ENCODE results near the gene TBX18.

TBX18 gene

DNA sequence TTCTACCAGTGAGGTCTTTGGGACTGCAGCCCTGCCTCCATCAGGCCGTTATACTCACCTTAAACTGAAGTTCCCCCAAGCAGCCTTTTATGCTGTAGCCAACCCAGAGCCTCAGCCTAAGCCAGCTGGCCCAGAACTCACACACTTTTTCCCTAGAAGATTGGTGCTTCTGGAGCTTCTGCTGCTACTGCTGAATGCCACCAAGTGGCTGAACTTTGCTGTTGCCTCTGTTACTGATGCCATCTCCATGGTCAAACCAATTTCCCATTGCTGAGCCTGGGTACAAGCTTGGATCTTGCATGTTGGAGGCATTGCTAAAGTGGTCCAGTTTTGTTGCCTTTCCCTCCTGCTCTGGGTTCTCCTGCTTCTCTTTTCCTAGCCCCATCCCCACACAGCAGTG lies 15.0 kb upstream of the TBX18 start:
- no peak for TF ChIP-seq POLR2A (IDR thresholded peaks at IDR 0.05; ENCODE audit: low read depth, low read length)
- DNase-seq (ENCODE audit: insufficient read length, low spot score) (no peak), FAIRE-seq (no peak)

DNA sequence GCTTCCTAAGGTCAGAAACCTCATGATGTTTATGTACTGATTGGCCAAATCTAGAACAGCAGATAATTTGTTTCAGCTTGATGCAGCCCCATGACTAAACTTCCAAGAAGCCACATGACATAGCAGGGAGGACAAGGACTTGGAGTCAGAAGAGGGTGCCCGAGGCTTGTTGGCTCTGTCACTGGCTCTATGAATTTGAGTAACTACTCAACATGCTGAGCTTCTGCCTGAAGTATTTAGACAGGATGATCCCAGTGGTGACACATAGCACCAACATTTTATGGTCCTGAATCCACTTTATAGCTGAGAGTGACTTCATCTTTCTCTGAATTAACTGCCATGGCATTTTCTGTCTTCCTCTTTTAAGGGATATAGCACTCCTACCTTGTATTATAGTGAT lies 13.5 kb upstream of the TBX18 start:
- FAIRE-seq (peak; percentile 70), DNase-seq (ENCODE audit: insufficient read length, low spot score) (peak; percentile 18)
- no peak for TF ChIP-seq POLR2A (IDR thresholded peaks at IDR 0.05; ENCODE audit: low read depth, low read length)

DNA sequence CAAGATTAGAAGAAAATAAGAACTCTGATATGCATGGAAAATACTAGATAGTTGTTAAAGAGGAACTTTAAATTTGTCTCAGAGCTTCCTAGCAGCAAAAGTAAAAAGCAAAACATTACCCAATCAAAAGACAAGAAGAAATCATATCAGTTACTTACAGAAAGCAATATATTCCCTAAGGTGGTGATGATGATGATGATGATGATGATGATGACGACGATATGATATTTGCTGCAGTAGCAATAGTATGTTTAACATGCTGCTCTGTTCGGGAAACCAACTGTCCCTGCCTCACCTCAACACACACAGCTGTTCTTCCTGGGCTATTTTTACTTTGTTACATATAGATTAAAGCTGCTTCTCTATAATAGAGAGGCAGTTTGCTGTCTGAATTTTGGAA lies 12.0 kb upstream of the TBX18 start:
- no peak for TF ChIP-seq POLR2A (IDR thresholded peaks at IDR 0.05; ENCODE audit: low read depth, low read length)
- no peak for DNase-seq (ENCODE audit: insufficient read length, low spot score)
- FAIRE-seq, result no peak

DNA sequence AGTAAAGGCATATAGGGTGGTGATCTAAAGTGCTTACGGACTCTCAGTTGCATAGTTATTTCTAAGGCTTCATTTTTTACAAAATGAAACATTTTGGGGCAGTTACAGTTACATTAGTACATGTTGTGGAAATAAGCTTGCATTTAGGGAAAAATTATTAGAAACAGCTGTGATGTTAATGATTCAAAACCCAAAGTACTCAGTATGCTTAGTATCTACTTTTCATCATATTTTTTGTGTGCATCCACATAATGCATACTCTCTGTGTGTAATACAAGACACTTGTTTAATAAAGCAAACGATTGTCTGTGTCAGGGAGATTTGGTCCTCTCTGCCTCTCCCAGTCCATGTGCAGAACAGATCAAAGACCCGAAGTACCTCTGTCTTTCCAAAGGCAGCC lies 11.4 kb upstream of the TBX18 start:
- TF ChIP-seq POLR2A (IDR thresholded peaks at IDR 0.05; ENCODE audit: low read depth, low read length), result no peak
- no peak for FAIRE-seq

DNA sequence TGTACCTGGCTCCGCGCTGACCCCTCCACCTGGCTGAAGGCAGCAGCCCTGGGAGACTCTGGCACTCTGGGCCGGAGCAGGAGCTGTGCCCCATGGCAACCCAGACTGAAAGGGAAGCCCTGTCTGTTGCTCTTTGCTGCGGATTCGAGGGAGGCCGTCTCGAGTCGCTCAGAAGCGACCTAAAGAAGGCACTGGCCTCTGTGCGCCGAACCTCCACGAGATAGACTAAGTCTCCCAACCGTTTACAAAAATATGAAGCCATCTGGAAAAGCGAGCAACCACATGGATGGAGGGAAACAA lies 10.5 kb upstream of the TBX18 start:
- no peak for TF ChIP-seq POLR2A (IDR thresholded peaks at IDR 0.05; ENCODE audit: low read depth, low read length)
- no peak for DNase-seq (ENCODE audit: insufficient read length, low spot score)
- no peak for FAIRE-seq

More for the DNA sequence above, 11.4 kb upstream of the TBX18 start:
- DNase-seq (ENCODE audit: insufficient read length, low spot score), result no peak

DNA sequence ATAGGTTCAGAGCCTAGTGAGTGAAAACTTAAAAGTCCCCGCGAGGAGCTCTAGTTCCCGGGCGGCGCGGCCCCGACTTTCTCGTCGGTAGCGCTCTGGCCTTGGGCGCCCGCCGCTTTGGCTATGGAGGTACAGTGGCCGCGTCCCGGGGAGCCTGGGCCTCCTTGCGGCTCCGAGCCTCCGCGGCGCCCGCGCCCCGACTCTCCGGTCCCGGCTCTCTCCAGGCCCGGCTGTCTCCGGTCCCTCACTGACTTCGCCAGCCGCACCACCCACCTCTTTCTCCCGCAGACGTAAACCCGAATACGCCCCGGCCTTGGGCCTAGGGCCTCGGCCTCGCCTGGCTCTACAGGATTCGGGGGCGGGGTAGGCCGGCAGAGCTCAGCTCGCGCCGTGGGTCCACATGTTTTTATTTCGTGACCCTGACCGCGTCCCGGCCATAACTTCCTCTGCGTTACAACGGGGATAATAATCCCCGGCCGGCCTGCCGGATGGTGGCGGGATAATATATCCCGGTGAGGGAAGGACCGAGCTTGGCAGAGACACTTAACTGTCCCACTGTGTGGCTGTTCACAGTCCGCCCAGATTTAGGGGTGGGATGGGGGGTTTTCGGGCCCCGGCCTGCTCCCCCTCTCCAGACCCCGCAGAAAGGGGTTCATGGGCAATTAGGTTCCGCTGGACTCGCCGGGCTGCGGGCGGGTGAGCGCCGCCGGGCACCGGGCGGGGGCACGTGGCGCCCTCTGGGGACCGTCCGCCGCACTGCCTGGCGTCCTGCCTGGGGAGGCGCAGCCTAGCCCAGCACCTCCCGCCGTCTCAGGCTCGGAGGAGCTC lies 10.0 kb upstream of the TBX18 start:
- no peak for DNase-seq (ENCODE audit: insufficient read length, low spot score)
- FAIRE-seq, result no peak

DNA sequence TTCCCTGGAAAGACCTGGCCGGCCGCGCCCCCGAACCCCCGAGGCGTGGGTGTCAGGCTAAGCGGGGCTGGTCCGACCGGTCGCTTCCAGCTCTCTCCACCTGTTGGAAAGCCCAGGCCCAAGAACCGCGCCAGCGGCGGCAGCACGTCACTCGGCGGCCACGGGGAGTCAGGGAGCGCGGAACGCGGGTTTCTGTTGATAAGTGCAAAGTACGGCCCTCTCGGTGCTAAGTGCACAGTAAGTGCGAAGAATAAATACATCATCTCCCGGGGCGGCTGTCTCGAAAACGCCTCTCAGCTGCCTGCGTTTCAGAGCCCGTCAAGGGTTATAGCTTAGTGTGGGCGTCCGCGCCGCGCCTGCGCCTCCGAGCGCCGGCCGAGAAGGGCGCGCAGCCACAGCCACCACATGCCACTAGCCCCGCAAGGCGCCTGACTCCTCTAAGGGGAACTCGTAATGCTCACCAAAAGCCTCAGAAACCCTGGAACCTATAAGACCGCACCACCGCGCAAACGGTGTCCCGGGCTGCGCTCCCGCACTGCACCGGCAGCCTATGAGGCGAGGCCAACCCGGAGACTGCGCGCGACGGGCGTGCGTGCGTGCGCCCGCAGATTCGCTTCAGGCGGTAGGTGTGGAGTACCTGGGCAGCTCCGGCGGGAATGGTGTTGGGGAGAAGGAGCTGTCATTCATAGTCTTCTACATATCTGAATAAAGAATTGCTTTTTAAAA lies 9.2 kb upstream of the TBX18 start:
- no peak for TF ChIP-seq POLR2A (IDR thresholded peaks at IDR 0.05; ENCODE audit: low read depth, low read length)
- no peak for DNase-seq (ENCODE audit: insufficient read length, low spot score)
- FAIRE-seq, result no peak

More for the DNA sequence above, 10.0 kb upstream of the TBX18 start:
- TF ChIP-seq POLR2A (IDR thresholded peaks at IDR 0.05; ENCODE audit: low read depth, low read length), result no peak

DNA sequence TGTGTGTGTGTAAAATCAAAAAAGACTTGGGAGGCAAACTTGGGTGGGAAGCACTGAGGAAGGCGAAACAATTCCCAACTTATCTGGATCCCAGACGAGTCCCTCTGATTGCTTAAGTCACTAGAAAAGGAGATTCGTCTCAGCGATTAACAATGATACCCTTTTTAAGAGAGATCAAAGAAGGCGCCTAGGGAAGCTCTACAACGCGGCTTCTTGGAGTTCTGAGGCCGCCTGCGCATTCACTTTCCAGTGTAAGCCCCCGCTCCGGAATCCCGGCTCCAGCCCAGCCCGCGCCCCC lies 8.7 kb upstream of the TBX18 start:
- DNase-seq (ENCODE audit: insufficient read length, low spot score) (no peak), FAIRE-seq (no peak)
- no peak for TF ChIP-seq POLR2A (IDR thresholded peaks at IDR 0.05; ENCODE audit: low read depth, low read length)

DNA sequence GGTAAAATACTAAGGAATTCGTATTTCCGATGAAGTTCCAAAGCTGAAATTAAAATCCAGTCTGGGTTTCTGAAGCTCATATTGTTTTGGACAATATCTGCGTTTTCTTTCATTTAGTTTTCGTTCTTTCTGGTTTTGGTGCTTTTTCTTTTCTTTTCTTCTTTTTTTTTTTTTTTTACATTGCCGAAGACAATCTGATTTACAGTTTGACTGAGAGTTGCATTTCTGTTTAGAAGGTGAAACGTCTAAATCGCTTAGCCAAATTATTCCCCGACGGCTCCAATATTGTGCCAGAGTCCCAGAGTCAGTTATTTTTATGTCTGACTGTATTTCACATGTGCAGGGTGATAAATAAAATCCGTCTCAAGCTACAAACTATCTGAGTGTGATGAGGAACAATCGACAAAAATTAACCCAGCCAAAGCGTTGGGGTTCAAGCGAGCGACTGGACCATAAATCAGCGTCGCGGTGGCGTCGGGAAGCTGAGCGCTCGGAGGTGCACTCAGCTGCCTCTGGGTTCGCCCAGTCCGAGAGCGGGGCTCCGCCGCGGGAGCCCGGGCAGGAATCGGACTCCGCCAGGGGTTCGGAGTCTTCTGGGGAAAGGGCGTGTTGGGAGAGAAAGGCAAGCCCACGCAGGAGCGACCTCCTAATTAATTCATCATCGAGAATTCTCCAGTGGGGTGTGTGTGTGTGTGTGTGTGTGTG lies 8.2 kb upstream of the TBX18 start:
- FAIRE-seq (no peak), DNase-seq (ENCODE audit: insufficient read length, low spot score) (no peak)
- TF ChIP-seq POLR2A (IDR thresholded peaks at IDR 0.05; ENCODE audit: low read depth, low read length), result no peak

DNA sequence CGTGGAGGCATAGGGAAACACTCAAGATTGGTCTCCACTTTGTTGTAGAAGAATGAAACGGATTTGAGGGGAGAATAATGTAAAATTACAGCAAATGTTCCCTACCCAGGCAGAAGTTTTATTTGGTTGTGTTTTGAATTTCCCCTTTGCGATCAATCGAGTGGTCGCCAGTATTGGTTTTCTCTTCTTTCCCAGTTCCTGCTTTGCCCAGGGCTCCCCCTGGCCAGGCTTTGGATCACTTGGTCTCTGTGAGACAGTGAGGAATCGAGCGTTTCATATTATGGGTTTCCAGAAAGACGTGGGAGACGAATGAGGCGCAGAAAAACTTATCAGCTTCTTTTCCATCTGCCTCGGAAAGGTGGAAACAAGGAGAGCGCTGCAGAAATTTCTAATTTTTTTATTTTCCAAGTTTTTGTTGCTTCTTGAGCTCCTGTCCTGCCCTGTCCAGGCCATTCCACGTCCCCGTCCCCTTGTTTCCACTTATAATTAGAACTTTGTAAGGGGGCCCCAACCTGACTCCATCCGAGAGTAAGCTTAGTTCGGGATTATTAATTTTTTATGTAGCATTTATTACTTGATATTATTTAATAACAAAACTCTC lies 7.5 kb upstream of the TBX18 start:
- FAIRE-seq (no peak), DNase-seq (ENCODE audit: insufficient read length, low spot score) (no peak)
- no peak for TF ChIP-seq POLR2A (IDR thresholded peaks at IDR 0.05; ENCODE audit: low read depth, low read length)

DNA sequence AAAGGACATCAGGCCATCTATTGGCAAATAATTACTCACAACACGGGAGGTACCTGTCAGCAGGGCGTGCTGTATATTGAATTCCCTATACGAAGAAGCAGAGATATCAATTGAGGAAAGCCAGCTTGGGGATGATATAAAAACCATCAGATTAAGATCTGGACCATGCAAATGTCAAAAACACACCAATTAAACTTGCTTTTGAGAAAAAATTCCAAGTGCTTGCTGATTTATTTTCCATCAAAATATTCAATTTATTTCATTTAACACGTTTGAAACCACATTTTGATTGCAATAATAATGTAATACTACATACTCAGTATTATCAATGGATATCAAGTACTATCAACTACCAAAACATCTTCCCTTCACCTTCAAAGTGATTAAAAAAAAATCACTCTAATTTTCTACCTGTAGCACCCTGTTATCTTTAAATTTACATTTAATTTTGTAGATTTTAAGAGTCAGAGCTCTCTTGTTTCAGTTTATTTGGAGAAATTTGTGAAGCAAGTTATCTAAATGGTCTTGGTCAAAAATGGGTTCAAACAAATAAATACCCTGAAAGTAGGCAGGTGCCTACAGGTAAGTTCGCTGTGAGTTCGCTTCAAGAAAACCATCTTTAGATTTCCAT lies 6.8 kb upstream of the TBX18 start:
- FAIRE-seq (no peak), DNase-seq (ENCODE audit: insufficient read length, low spot score) (no peak)
- TF ChIP-seq POLR2A (IDR thresholded peaks at IDR 0.05; ENCODE audit: low read depth, low read length), result no peak

DNA sequence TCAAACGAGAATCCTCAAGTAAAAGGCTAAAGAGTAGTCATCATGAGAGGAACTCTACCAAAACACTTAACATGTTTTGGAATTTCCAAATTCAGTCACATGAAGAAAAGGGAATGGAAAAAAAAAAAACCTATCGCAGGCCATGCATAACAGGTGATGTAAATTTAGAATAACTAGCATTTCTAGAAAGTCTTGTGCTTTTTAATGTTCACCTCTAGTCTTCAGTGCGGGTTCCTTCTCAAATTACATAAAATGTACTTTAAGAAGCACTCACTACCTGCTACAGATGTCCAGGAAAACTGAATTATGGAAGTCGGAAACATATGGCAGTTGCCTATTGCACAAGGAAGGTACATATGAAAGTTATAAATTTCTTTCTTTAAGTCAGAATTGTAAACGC lies 6.1 kb upstream of the TBX18 start:
- DNase-seq (ENCODE audit: insufficient read length, low spot score), result no peak
- TF ChIP-seq POLR2A (IDR thresholded peaks at IDR 0.05; ENCODE audit: low read depth, low read length), result no peak
- no peak for FAIRE-seq

DNA sequence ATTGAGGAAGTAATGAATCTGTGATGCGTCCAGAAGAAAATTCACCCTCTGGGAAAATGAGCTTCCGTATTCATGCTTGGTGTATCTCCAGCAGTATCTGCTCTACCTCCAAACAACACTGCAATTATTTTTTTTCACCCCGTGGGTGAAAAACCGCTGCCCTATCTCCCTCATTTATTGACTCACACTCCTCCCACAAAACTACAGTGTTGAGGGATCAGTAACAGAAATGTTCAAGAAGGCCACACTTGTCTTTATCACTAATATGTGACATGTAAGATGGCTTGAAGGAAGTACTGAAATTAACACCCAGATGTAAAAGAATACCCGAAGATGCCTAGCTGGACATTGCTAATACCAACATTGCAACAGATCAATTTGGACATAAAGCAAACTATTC lies 4.9 kb upstream of the TBX18 start:
- no peak for FAIRE-seq
- TF ChIP-seq POLR2A (IDR thresholded peaks at IDR 0.05; ENCODE audit: low read depth, low read length), result no peak

More for the DNA sequence above, 4.9 kb upstream of the TBX18 start:
- no peak for DNase-seq (ENCODE audit: insufficient read length, low spot score)
